Transverse colon (tissue), 4 donors: Measurements from ENCODE around the gene NDUFA9. TPM values are rescaled to one million over a fixed set of nuclear protein-coding genes. Genes with fewer than 3 reads are reported as not detected.

Source experiments
- DNase-seq: peaks from one replicate; pipeline ENCODE4 v3.0.0-alpha.2; 2019
- H3K27ac ChIP-seq, 4 donors: fragments of 200-600 bp; sonication (generic); 2 replicates each; pipeline ENCODE4 v1.5.1; 2016 to 2018; ENCODE audit warnings: inconsistent platforms in 4 of 4
- H3K27me3 ChIP-seq: fragments of 200-600 bp; sonication (generic); 2 replicates; pipeline ENCODE4 v1.5.1; 2017; ENCODE audit warnings: inconsistent platforms
- H3K36me3 ChIP-seq, 4 donors: fragments of 200-600 bp; sonication (generic); 2 replicates each; pipeline ENCODE4 v1.5.1; 2017 to 2019; ENCODE audit warnings: inconsistent platforms in 4 of 4
- H3K4me1 ChIP-seq, 4 donors: fragments of 200-600 bp; sonication (generic); 2 replicates each; pipeline ENCODE4 v1.5.1; 2017 to 2020; ENCODE audit warnings: inconsistent platforms in 4 of 4
- H3K4me3 ChIP-seq, 4 donors: fragments of 200-600 bp; sonication (generic); 1 replicate in 1 of 4; 2 replicates in 3 of 4; pipeline versions ENCODE4 v1.5.1 to v1.6.1; 2017 to 2019; ENCODE audit warnings: inconsistent platforms in 4 of 4
- H3K9me3 ChIP-seq, 2 donors: fragments of 200-600 bp; sonication (generic); 2 replicates each; pipeline ENCODE4 v1.5.1; 2017 to 2019; ENCODE audit warnings: inconsistent platforms in 2 of 2
- EP300 ChIP-seq: sonication (generic); formaldehyde crosslinking; IDR thresholded peaks from one replicate; pipeline ENCODE4 v1.6.1; 2017; ENCODE audit warnings: antibody characterized with exemption, low read depth
- POLR2A ChIP-seq: fragments of 450-650 bp; IDR thresholded peaks from one replicate; pipeline ENCODE4 v1.6.1; 2016; ENCODE audit warnings: antibody characterized with exemption, mild to moderate bottlenecking, moderate library complexity
- POLR2AphosphoS5 ChIP-seq, 3 donors: sonication (generic); formaldehyde crosslinking; IDR thresholded peaks; one replicate each; pipeline ENCODE4 v1.6.1; 2016; ENCODE audit warnings: antibody characterized with exemption in 3 of 3
- WGBS, 2 donors: methylation state at CpG; one replicate each; pipeline ENCODE4 v1.1.5; 2018; ENCODE audit warnings: low coverage in 1 of 2; 5-methylcytosine and 5-hydroxymethylcytosine counted together
- in situ Hi-C, 4 donors: fragments of 200-750 bp; cut with MboI; loops; one replicate each; pipeline versions ENCODE4 v1.15.0 to v1.15.1; 2017; ENCODE audit warnings: low sequenced_read_pairs in 3 of 4, low pct_ligation_motif_present in 1 of 4, low pct_unique_long_range_greater_than_20kb in 1 of 4
- intact Hi-C: fragments of 100-400 bp; cut with DNase I; formaldehyde crosslinking; loops from one replicate; pipeline ENCODE4 v1.15.1; 2023; ENCODE audit warnings: low total_unique reads
- total RNA-seq, 4 donors: library from RNA; depleted of rRNA; stranded (reverse); fragments of >200 nt; gene quantifications; one replicate each; pipeline ENCODE4 v1.1.0, GENCODE V29; 2016
- TF ChIP-seq, protein P1 (sequence below), 5 experiments: fragments of 200-600 bp in 3 of 5; fragments of 450-650 bp in 2 of 5; sonication (generic) in 3 of 5; IDR thresholded peaks; 1 replicate in 2 of 5; 2 replicates in 3 of 5; pipeline ENCODE4 v1.5.1; 2016 to 2017; ENCODE audit warnings: antibody characterized with exemption in 5 of 5, inconsistent platforms in 3 of 5, mild to moderate bottlenecking in 2 of 5, moderate library complexity in 1 of 5

Gene NDUFA9
- total RNA-seq, 4 donors from 2014 or later, result 43.8 to 99.9 (median 61.2) TPM

DNA sequence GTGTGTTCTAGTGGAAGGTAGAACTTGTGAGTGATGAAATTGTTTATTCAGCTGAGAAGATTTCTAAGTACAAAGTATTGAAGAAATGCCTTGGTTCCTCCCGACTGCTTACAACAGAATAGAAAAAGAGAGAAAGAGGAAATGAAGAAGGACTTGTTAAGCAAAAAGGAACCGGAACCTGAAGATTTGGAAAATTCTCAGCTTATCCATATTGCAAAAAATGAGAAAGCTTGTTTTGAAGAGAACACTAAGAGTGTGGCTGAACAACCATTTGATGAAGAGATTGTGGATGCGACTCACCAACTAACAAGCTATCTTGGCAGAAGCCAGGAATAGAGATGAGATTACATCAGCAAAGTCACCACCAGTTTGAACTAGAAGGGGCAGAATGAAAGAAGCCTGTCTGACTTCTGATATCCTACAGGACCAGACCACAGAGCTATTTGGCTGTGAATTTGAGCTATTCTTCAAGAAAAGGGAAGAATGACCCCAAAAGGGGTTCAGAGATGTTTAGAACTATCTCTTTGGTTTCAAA lies 15.1 kb downstream of the NDUFA9 start:
- WGBS, 2 donors, result 65 to 68% methylated on average over 3 of the region's 3 CpGs
- no peak for DNase-seq
- H3K27me3 ChIP-seq, result no peaks in the 10 kb centered on the region
- no peaks in the 10 kb centered on the region for H3K9me3 ChIP-seq
- intact Hi-C loops, result no loop called here
- H3K36me3 ChIP-seq, result peaks cover 0 to 87% (median 40%) of the 10 kb centered on the region in 4 donors
- H3K4me1 ChIP-seq, result no peaks in the 10 kb centered on the region
- in situ Hi-C loops, result no loop called here
- TF ChIP-seq EP300, result no peak
- TF ChIP-seq POLR2AphosphoS5 (IDR thresholded peaks at IDR 0.05), result no peak
- no peak for TF ChIP-seq POLR2A
- TF ChIP-seq, protein P1, sequence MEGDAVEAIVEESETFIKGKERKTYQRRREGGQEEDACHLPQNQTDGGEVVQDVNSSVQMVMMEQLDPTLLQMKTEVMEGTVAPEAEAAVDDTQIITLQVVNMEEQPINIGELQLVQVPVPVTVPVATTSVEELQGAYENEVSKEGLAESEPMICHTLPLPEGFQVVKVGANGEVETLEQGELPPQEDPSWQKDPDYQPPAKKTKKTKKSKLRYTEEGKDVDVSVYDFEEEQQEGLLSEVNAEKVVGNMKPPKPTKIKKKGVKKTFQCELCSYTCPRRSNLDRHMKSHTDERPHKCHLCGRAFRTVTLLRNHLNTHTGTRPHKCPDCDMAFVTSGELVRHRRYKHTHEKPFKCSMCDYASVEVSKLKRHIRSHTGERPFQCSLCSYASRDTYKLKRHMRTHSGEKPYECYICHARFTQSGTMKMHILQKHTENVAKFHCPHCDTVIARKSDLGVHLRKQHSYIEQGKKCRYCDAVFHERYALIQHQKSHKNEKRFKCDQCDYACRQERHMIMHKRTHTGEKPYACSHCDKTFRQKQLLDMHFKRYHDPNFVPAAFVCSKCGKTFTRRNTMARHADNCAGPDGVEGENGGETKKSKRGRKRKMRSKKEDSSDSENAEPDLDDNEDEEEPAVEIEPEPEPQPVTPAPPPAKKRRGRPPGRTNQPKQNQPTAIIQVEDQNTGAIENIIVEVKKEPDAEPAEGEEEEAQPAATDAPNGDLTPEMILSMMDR (IDR thresholded peaks at IDR 0.05), result no peak
- H3K27ac ChIP-seq, result no peak overlapping the region
- no peak overlapping the region for H3K4me3 ChIP-seq

DNA sequence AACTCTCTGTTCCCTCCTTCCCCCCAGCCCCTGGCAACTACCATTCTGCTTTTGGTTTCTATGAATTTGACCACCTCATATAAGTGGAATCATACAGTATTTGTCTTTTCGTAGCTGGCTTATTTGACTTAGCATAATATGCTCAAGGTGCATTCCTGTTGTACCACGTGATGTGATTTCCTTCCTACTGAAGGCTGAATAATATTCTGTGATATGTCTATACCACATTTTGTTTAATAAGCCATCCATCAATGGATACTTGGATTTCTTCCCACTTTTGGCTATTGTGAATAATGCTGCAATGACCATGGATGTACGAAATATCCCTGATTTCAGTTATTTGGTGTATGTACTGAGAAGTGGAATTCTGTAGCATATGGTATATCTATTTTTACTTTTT lies 16.3 kb downstream of the NDUFA9 start:
- intact Hi-C loops, result no loop called here
- 90 to 92% methylated on average over 3 of the region's 3 CpGs for WGBS, 2 donors
- peaks cover 0 to 87% (median 39%) of the 10 kb centered on the region in 4 donors for H3K36me3 ChIP-seq

DNA sequence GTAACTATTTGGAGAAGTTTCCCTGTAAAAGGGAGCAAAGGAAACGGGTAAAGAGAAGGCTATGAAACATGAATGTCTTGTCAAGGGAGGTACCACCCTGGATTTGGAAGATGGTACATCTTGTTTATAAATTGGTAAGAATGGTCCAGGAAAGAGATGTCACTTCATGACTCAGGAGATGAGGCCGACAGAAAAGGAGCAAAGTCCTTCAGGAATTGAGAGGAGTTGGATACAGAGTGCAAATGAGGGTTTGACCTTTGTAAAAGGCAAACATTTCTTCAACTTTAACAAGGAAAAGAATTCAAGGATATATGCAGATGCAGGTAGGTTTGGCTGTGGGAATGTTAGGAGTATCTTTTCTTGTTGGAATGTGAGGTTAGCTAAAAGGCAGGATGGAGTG lies 30.8 kb downstream of the NDUFA9 start:
- WGBS, 2 donors, result 66% methylated on average over 2 of the region's 2 CpGs
- H3K9me3 ChIP-seq, result no peaks in the 10 kb centered on the region
- H3K27ac ChIP-seq, result no peak overlapping the region
- H3K4me1 ChIP-seq, result no peaks in the 10 kb centered on the region
- intact Hi-C loops (no loop called here), in situ Hi-C loops (no loop called here)
- no peak overlapping the region for H3K4me3 ChIP-seq
- TF ChIP-seq POLR2A (no peak), POLR2AphosphoS5 (IDR thresholded peaks at IDR 0.05) (no peak), EP300 (no peak)
- TF ChIP-seq, protein P1 (IDR thresholded peaks at IDR 0.05), result no peak
- DNase-seq, result no peak
- no peaks in the 10 kb centered on the region for H3K27me3 ChIP-seq
- peaks cover 0 to 37% (median 9%) of the 10 kb centered on the region in 4 donors for H3K36me3 ChIP-seq

More for the DNA sequence above, 16.3 kb downstream of the NDUFA9 start:
- Histone ChIP-seq H3K27me3 (no peaks in the 10 kb centered on the region), H3K27ac (no peak overlapping the region), H3K4me3 (no peak overlapping the region), H3K9me3 (no peaks in the 10 kb centered on the region), H3K4me1 (no peaks in the 10 kb centered on the region)
- no peak for DNase-seq
- in situ Hi-C loops, result no loop called here
- TF ChIP-seq, protein P1 (IDR thresholded peaks at IDR 0.05), result no peak
- TF ChIP-seq EP300, result no peak
- no peak for TF ChIP-seq POLR2AphosphoS5 (IDR thresholded peaks at IDR 0.05)
- TF ChIP-seq POLR2A, result no peak

DNA sequence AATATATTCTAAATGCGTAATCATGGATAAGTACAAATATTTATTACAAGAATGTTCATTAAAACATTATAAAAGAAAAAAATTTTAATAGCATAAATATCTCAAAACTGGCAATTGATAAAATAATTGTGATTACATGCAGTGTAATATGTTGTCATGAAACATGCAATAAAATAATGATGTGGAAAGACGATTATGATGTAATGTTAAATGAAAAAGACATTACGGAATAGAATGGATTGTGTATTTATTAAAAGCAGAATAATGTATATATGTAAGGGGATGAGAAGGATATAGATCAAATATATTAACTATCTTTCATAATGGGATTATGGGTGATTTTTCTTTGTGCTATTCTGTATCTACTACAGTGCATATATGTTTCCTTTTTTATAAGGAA lies 32.8 kb downstream of the NDUFA9 start:
- Histone ChIP-seq H3K9me3 (no peaks in the 10 kb centered on the region), H3K4me3 (no peak overlapping the region), H3K27me3 (no peaks in the 10 kb centered on the region), H3K27ac (no peak overlapping the region), H3K36me3 (peaks cover 0 to 52% (median 18%) of the 10 kb centered on the region in 4 donors), H3K4me1 (no peaks in the 10 kb centered on the region)
- DNase-seq, result no peak
- 77 to 92% methylated on average over 3 of the region's 3 CpGs for WGBS, 2 donors
- intact Hi-C loops, result no loop called here
- in situ Hi-C loops, result no loop called here
- TF ChIP-seq POLR2A (no peak), POLR2AphosphoS5 (IDR thresholded peaks at IDR 0.05) (no peak), EP300 (no peak)
- TF ChIP-seq, protein P1 (IDR thresholded peaks at IDR 0.05), result no peak
